Cardiac fibroblast (primary cell): Measurements from ENCODE around the gene CENPC.

Experiments used
- DNase-seq, 2 donors: peaks; one replicate each; pipeline versions ENCODE4 v3.0.0 to v3.0.0-alpha.2; 2010; ENCODE audit warnings: low read depth in 2 of 2
- H3K4me3 ChIP-seq, 2 donors: replicated peaks in 1 of 2; 1 replicate in 1 of 2; 2 replicates in 1 of 2; pipeline ENCODE4 v1.5.1; 2011; ENCODE audit warnings: low read depth in 2 of 2, low read length in 2 of 2, mild to moderate bottlenecking in 2 of 2, moderate library complexity in 1 of 2
- TF ChIP-seq, protein P1 (sequence below): IDR thresholded peaks from one replicate; pipeline ENCODE4 v1.5.1; 2011; ENCODE audit warnings: low read depth, mild to moderate bottlenecking, low read length, inconsistent platforms

The CENPC gene

DNA sequence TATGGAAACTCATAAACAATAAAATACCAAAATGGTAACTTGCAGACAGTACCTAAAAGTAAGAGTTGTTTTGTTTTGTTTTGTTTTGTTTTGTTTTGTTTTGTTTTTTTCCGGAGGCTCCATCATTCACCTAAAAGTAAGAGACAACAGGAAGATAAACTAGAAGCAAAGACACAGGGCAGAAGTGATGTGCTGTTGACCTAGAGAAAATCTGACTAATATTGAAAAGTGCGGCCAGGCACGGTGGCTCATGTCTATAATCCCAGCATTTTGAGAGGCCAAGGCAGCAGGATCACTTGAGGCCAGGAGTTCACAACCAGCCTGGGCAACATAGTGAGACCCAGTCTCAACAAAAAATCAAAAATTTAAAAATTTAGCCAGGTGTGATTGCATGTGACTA is 5.6 kb upstream of the CENPC start:
- no peak overlapping the region for H3K4me3 ChIP-seq
- TF ChIP-seq, protein P1, sequence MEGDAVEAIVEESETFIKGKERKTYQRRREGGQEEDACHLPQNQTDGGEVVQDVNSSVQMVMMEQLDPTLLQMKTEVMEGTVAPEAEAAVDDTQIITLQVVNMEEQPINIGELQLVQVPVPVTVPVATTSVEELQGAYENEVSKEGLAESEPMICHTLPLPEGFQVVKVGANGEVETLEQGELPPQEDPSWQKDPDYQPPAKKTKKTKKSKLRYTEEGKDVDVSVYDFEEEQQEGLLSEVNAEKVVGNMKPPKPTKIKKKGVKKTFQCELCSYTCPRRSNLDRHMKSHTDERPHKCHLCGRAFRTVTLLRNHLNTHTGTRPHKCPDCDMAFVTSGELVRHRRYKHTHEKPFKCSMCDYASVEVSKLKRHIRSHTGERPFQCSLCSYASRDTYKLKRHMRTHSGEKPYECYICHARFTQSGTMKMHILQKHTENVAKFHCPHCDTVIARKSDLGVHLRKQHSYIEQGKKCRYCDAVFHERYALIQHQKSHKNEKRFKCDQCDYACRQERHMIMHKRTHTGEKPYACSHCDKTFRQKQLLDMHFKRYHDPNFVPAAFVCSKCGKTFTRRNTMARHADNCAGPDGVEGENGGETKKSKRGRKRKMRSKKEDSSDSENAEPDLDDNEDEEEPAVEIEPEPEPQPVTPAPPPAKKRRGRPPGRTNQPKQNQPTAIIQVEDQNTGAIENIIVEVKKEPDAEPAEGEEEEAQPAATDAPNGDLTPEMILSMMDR: no peak
- no peak for DNase-seq

DNA sequence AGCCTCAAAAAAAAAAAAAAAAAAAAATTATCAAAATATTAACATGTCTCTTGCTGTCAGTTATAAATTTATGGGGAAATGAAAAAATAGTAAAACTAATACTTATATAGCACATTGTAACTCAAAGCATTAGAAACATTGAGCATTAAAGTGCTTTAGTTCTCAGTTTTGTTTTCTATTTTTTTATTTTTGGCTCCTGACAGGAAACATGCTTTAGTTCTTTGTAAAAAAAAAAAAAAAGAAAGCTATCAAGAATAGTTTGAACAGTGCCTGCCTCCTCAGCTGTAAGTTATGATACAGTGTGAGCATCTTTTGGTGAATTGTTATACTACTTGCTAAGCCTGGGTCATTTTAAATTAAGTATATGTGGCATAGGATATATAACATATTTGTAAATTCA is 5.1 kb upstream of the CENPC start:
- TF ChIP-seq, protein P1: no peak
- no peak overlapping the region for H3K4me3 ChIP-seq
- no peak for DNase-seq

DNA sequence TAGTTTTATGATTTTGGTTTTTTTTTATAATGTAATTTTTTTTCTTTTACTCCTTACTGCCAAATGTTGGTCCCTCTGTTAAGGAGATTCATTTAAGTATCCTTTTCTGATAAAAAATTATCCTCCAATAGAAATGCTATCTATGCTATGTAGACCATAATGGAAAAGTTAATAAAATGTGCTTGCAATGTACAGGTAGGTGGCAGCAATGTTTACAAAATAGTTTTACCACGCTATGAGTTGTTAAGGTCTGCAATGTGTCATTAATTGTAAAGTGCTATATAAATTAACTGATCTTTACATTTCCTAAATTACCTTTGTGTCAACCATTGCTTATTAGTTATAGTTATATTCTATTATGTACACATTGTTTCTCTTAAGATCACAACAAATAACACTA is 3.8 kb upstream of the CENPC start:
- H3K4me3 ChIP-seq: no peak overlapping the region
- TF ChIP-seq, protein P1: peak; percentile 12
- DNase-seq: peak; percentile 40 to 60

DNA sequence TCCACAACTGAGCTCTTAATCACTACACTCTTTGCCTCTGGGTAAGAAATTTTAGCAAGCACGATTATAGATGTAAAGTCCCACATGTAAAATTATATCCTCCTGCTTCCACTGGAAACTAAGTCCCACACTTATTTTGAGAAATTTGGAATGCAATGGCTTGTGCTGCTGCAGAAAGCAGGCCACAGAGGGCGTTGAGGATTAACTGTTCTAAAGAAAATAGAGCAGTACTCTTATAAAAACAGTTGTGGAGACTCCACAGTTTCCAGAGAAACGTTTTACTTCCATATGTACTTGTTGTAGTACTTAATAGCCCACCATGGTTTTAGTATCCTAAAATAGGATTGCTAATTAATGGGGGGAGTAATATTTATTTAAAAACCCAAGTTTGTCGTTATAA is 1.7 kb upstream of the CENPC start:
- TF ChIP-seq, protein P1: no peak
- H3K4me3 ChIP-seq: no peak overlapping the region
- DNase-seq: no peak

DNA sequence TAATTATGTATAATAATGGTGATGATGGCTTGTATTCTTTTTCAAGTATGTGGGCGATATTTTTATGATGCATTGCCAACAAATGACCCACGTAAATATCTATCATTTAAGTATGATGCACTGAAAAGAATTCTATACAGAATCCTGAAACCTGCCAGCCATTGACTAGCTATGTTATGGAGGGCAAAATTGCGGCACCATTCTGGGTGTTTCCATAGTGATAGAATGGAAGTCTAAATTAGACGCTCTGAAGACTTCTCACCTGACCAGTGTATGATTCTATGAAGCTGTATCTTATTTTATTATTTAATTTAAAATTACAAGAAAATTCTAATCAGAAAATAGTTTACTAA is 677 bp upstream of the CENPC start:
- TF ChIP-seq, protein P1: no peak
- peak overlapping the region; percentile 68 to 89 for H3K4me3 ChIP-seq
- DNase-seq: no peak

DNA sequence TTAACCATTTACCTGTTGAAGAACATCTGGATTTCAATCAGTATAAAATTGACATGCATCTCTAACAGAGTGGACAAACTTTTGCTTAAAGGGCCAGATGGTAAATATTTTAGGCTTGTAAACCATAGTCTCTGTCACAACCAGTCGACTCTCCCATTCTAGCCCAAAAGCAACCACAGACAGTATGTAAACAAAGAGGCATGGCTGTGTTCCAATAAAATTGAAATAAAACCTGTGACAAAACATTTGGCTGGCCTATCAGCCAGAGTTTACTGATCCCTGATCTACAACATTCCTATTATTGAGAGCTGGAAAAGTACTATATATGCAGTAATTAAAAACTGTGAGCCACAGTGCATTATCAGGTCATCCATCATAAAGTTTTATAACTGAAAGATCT is 3.2 kb downstream of the CENPC start:
- no peak overlapping the region for H3K4me3 ChIP-seq
- DNase-seq: peak in 1 of 2 donors; percentile 7
- TF ChIP-seq, protein P1: no peak

DNA sequence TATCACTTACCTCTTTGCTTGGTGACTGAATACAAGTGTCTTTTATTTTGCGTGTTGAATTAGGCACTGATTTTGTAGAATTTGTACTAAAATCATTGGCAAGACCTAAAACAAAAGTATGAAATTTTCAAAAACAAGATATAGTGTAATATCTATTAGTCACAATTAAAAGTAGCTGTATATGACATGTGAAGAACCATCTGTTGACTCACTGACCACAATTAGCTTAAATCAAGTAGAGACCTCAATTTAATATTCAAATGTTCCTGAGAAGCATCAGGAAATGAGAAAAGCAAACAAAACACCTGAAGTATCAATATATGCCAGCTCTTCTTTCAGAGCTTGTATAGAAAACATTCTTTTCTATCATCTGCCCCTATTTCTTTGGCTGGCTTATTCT is 5.5 kb downstream of the CENPC start:
- DNase-seq: no peak
- H3K4me3 ChIP-seq: no peak overlapping the region
- TF ChIP-seq, protein P1: no peak
